Thoracic aorta (tissue), 2 donors: ENCODE results near the gene EPHA10. TPM values are rescaled to one million over a fixed set of nuclear protein-coding genes. Genes with fewer than 3 reads are reported as not detected.

ENCODE experiments used
- ATAC-seq: fragments of 150-250 bp; one replicate; pipeline ENCODE4 v1.8.0; 2017; ENCODE audit warnings: low read depth; ENCODE audit not compliant: insufficient number of reproducible peaks, low FRiP score
- DNase-seq: peaks from one replicate; pipeline ENCODE4 v3.0.0-alpha.2; 2020; ENCODE audit warnings: low spot score
- H3K27ac ChIP-seq, 2 donors: fragments of 200-600 bp; sonication (generic); 1 replicate in 1 of 2; 2 replicates in 1 of 2; pipeline ENCODE4 v1.5.1; 2016; ENCODE audit warnings: mild to moderate bottlenecking in 2 of 2, moderate library complexity in 2 of 2
- H3K27me3 ChIP-seq: fragments of 200-600 bp; sonication (generic); replicated peaks from 2 replicates; pipeline ENCODE4 v1.6.0; 2016; ENCODE audit warnings: mild to moderate bottlenecking; ENCODE audit not compliant: insufficient read depth
- H3K36me3 ChIP-seq: fragments of 200-600 bp; sonication (generic); one replicate; pipeline ENCODE4 v1.5.1; 2016
- H3K4me1 ChIP-seq, 2 donors: fragments of 200-600 bp; sonication (generic); 1 replicate in 1 of 2; 2 replicates in 1 of 2; pipeline versions ENCODE4 v1.5.1 to v1.6.0; 2016; ENCODE audit warnings: low read depth in 2 of 2, mild to moderate bottlenecking in 1 of 2; ENCODE audit not compliant: control insufficient read depth in 1 of 2
- H3K4me3 ChIP-seq: fragments of 200-600 bp; sonication (generic); 2 replicates; pipeline ENCODE4 v1.5.1; 2016; ENCODE audit warnings: mild to moderate bottlenecking
- H3K9me3 ChIP-seq: fragments of 200-600 bp; sonication (generic); 2 replicates; pipeline ENCODE4 v1.5.1; 2016
- CTCF ChIP-seq: fragments of 200-600 bp; sonication (generic); IDR thresholded peaks from one replicate; pipeline ENCODE4 v1.5.1; 2019; ENCODE audit warnings: antibody characterized with exemption
- total RNA-seq, 2 donors: library from RNA; depleted of rRNA; stranded (reverse); fragments of >200 nt; gene quantifications; one replicate each; pipeline versions ENCODE4 v1.1.0 to v1.2.3, GENCODE V29; 2016

The EPHA10 gene
- total RNA-seq, 2 donors from 2014 or later: not detected

GRCh38 chr1:37677808-37678207 is 87.1 kb downstream of the EPHA10 start:
- H3K4me1 ChIP-seq: no peaks in the 10 kb centered on the region
- H3K27me3 ChIP-seq: no peaks in the 10 kb centered on the region
- no peaks in the 10 kb centered on the region for H3K9me3 ChIP-seq
- no peak for TF ChIP-seq CTCF
- DNase-seq (no peak), ATAC-seq (no peak)
- no peak overlapping the region for H3K4me3 ChIP-seq
- H3K27ac ChIP-seq: no peak overlapping the region
- H3K36me3 ChIP-seq: peaks cover 7% of the 10 kb centered on the region

GRCh38 chr1:37677143-37677439 is 87.8 kb downstream of the EPHA10 start:
- ATAC-seq (no peak), DNase-seq (no peak)
- TF ChIP-seq CTCF: no peak
- Histone ChIP-seq H3K9me3 (no peaks in the 10 kb centered on the region), H3K4me1 (no peaks in the 10 kb centered on the region), H3K36me3 (peaks cover 3% of the 10 kb centered on the region), H3K27me3 (no peaks in the 10 kb centered on the region), H3K27ac (no peak overlapping the region), H3K4me3 (no peak overlapping the region)

- TF ChIP-seq CTCF: no peak
- no peaks in the 10 kb centered on the region for H3K4me1 ChIP-seq
- H3K27ac ChIP-seq: no peak overlapping the region
- ATAC-seq (no peak), DNase-seq (no peak)
- H3K4me3 ChIP-seq: no peak overlapping the region
- no peaks in the 10 kb centered on the region for H3K27me3 ChIP-seq
- H3K36me3 ChIP-seq: peaks cover 3% of the 10 kb centered on the region
- no peaks in the 10 kb centered on the region for H3K9me3 ChIP-seq
These were observed 88.4 kb downstream of the EPHA10 start for GRCh38 chr1:37676281-37677142.

GRCh38 chr1:37673920-37674319 is 91.0 kb downstream of the EPHA10 start:
- no peak for ATAC-seq
- TF ChIP-seq CTCF: no peak
- Histone ChIP-seq H3K4me3 (no peak overlapping the region), H3K36me3 (no peaks in the 10 kb centered on the region), H3K4me1 (no peaks in the 10 kb centered on the region), H3K27ac (no peak overlapping the region), H3K27me3 (no peaks in the 10 kb centered on the region), H3K9me3 (no peaks in the 10 kb centered on the region)
- DNase-seq: no peak

GRCh38 chr1:37672136-37672870 is 92.6 kb downstream of the EPHA10 start:
- ATAC-seq (no peak), DNase-seq (no peak)
- Histone ChIP-seq H3K36me3 (no peaks in the 10 kb centered on the region), H3K4me3 (no peak overlapping the region), H3K4me1 (no peaks in the 10 kb centered on the region), H3K9me3 (no peaks in the 10 kb centered on the region), H3K27ac (no peak overlapping the region), H3K27me3 (no peaks in the 10 kb centered on the region)
- no peak for TF ChIP-seq CTCF
